Skeletal muscle satellite cell (primary cell): Measurements from ENCODE around the gene RDH11.
"Not testable (repeated sequence)": the region's sequence is repeated elsewhere in the genome, so short reads cannot be mapped to it uniquely, and the experiment has no call there.

ENCODE experiments used
- H3K27me3 ChIP-seq: 2 replicates; pipeline ENCODE4 v1.7.0; 2013; ENCODE audit warnings: low read length; ENCODE audit not compliant: control insufficient read depth, insufficient read depth
- H3K36me3 ChIP-seq: 2 replicates; pipeline ENCODE4 v1.7.0; 2013; ENCODE audit warnings: mild to moderate bottlenecking, control low read depth, low read length; ENCODE audit not compliant: insufficient read depth
- H3K4me1 ChIP-seq: 2 replicates; pipeline ENCODE4 v1.7.0; 2013; ENCODE audit warnings: low read length; ENCODE audit not compliant: control insufficient read depth, insufficient read depth
- H3K4me2 ChIP-seq: 2 replicates; pipeline ENCODE4 v1.7.0; 2013; ENCODE audit warnings: mild to moderate bottlenecking, low read length
- H3K4me3 ChIP-seq: 2 replicates; pipeline ENCODE4 v1.7.0; 2013; ENCODE audit warnings: low read length
- H3K9ac ChIP-seq: 2 replicates; pipeline ENCODE4 v1.7.0; 2013; ENCODE audit warnings: mild to moderate bottlenecking, low read depth, low read length, moderate library complexity
- H3K9me3 ChIP-seq: replicated peaks from 2 replicates; pipeline ENCODE4 v1.7.0; 2013; ENCODE audit warnings: mild to moderate bottlenecking, control low read depth, low read length

The RDH11 gene

GRCh38 chr14:67703997-67704396 lies 8.4 kb upstream of the RDH11 start:
- H3K27me3 ChIP-seq: peaks cover 14% of the 10 kb centered on the region
- H3K9me3 ChIP-seq: no peaks in the 10 kb centered on the region
- H3K9ac ChIP-seq: no peak overlapping the region
- no peak overlapping the region for H3K4me3 ChIP-seq
- H3K4me2 ChIP-seq: no peak overlapping the region
- H3K4me1 ChIP-seq: peaks cover 12% of the 10 kb centered on the region
- H3K36me3 ChIP-seq: no peaks in the 10 kb centered on the region

DNA sequence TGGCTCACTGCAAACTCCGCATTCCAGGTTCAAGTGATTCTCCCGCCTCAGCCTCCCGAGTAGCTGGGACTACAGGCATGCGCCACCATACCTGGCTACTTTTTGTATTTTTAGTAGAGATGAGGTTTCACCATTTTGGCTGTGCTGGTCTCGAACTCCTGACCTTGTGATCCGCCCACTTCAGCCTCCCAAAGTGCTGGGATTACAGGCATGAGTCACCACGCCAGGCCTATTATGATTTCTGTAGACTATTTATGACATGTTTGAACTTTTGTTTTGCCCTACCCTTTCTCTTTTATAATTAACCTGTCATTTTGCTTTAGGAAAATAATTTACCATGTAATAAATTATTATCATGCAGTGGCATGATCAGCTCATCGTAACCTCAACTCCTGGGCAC lies 5.9 kb upstream of the RDH11 start, which contains the start of gene RDH12:
RDH12 (plus strand) TSS at position 395 of the 400 bp plus-strand sequence. CDS start 20,757 bp downstream, outside the sequence.
- H3K9me3 ChIP-seq, H3K9ac ChIP-seq, H3K4me2 ChIP-seq, H3K36me3 ChIP-seq, H3K4me3 ChIP-seq: not testable (repeated sequence)
- Histone ChIP-seq H3K27me3 (peaks cover 14% of the 10 kb centered on the region), H3K4me1 (peaks cover 12% of the 10 kb centered on the region)

GRCh38 chr14:67698179-67698578 lies 2.6 kb upstream of the RDH11 start:
- H3K9me3 ChIP-seq: no peaks in the 10 kb centered on the region
- H3K4me3 ChIP-seq: no peak overlapping the region
- H3K4me1 ChIP-seq: peaks cover 22% of the 10 kb centered on the region
- H3K4me2 ChIP-seq: no peak overlapping the region
- no peaks in the 10 kb centered on the region for H3K27me3 ChIP-seq
- H3K36me3 ChIP-seq: no peaks in the 10 kb centered on the region
- H3K9ac ChIP-seq: no peak overlapping the region

GRCh38 chr14:67697006-67697405 lies 1.4 kb upstream of the RDH11 start:
- H3K36me3 ChIP-seq: peaks cover 5% of the 10 kb centered on the region
- H3K4me2 ChIP-seq: no peak overlapping the region
- peaks cover 26% of the 10 kb centered on the region for H3K4me1 ChIP-seq
- H3K27me3 ChIP-seq: no peaks in the 10 kb centered on the region
- no peak overlapping the region for H3K9ac ChIP-seq
- H3K9me3 ChIP-seq: no peaks in the 10 kb centered on the region
- no peak overlapping the region for H3K4me3 ChIP-seq

DNA sequence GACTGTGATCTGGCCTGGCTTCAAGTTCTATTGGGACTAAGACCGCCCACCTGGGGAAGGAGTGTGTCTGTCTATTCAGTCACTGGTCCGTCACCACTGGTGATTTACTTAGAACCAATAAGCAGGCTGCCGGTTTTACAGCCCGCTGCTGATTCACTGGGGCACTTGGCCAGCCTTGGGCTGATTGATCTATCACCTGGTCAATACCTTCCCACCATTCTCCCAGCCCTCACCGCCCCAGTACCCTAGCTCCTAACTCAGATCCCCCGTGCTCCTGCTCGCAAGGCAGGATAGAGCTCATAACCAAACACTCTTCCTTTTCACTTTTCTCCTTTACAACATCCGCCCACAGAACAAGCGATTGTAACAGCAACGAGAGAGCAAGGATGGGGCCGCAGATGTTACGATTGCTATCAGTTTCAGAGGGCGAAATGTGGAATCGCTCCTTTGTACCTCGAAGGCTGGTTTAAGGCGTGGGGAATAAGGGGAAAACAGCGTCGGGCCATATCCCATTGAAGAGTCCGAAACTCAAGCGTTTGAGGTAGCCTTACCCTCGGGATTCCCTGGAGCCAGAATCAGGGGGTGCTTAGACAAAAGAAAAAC lies 672 bp downstream of the RDH11 start:
- Histone ChIP-seq H3K27me3 (no peaks in the 10 kb centered on the region), H3K9ac (peak overlapping the region; percentile 87), H3K4me3 (peak overlapping the region; percentile 78), H3K4me1 (peaks cover 15% of the 10 kb centered on the region), H3K9me3 (no peaks in the 10 kb centered on the region), H3K36me3 (peaks cover 26% of the 10 kb centered on the region), H3K4me2 (peak overlapping the region; percentile 91)

DNA sequence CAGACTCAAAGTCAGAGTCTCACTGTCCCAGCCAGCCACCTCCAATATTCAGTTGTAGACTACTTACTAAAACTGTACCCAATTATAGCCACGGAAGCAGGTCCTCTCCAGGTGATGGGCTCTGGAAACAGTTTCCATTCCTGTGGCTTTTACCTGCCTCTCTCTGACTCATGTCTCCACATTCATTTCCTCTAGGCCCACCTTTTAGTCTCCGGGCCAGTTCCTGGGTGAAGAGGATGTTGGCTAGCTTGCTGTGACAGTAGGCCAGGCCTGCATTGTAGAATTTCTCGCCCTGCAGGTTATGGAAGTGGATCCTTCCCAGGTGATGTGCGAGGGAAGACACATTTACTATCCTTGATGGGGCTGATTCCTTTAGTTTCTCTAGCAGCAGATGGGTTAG lies 5.6 kb downstream of the RDH11 start:
- H3K9ac ChIP-seq: no peak overlapping the region
- H3K4me1 ChIP-seq: peaks cover 15% of the 10 kb centered on the region
- H3K4me2 ChIP-seq: no peak overlapping the region
- H3K27me3 ChIP-seq: no peaks in the 10 kb centered on the region
- no peaks in the 10 kb centered on the region for H3K9me3 ChIP-seq
- peaks cover 63% of the 10 kb centered on the region for H3K36me3 ChIP-seq
- H3K4me3 ChIP-seq: no peak overlapping the region

GRCh38 chr14:67683842-67684241 lies 11.7 kb downstream of the RDH11 start:
- Histone ChIP-seq H3K4me1 (peaks cover 14% of the 10 kb centered on the region), H3K9ac (no peak overlapping the region), H3K27me3 (no peaks in the 10 kb centered on the region), H3K36me3 (peaks cover 56% of the 10 kb centered on the region), H3K4me3 (no peak overlapping the region), H3K4me2 (no peak overlapping the region), H3K9me3 (no peaks in the 10 kb centered on the region)

GRCh38 chr14:67680941-67681340 lies 14.6 kb downstream of the RDH11 start:
- H3K4me2 ChIP-seq: no peak overlapping the region
- H3K36me3 ChIP-seq: peaks cover 52% of the 10 kb centered on the region
- no peak overlapping the region for H3K4me3 ChIP-seq
- H3K27me3 ChIP-seq: no peaks in the 10 kb centered on the region
- no peak overlapping the region for H3K9ac ChIP-seq
- no peaks in the 10 kb centered on the region for H3K9me3 ChIP-seq
- peaks cover 14% of the 10 kb centered on the region for H3K4me1 ChIP-seq

GRCh38 chr14:67680121-67680602 lies 15.4 kb downstream of the RDH11 start:
- Histone ChIP-seq H3K4me1 (peaks cover 17% of the 10 kb centered on the region), H3K9me3 (no peaks in the 10 kb centered on the region), H3K9ac (no peak overlapping the region), H3K4me3 (no peak overlapping the region), H3K27me3 (no peaks in the 10 kb centered on the region), H3K4me2 (no peak overlapping the region), H3K36me3 (peaks cover 47% of the 10 kb centered on the region)

DNA sequence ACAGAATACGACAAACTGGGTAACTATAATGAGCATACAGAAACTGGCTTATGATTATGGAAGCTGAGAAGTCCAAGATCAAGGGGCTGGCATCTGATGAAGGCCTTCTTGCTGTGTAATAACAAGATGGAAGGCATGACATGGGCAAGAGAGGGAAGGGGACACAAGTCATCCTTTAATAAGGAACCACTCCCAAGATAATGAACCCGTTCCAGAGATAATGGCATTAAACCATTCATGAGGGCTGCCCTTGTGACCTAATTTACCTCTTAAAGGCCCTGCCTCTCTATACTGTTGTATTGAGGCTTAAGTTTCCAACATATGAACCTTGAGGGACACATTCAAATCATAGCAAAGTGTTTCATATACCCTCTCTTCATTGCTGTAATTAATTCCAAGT lies 16.6 kb downstream of the RDH11 start:
- no peak overlapping the region for H3K9ac ChIP-seq
- H3K4me3 ChIP-seq: no peak overlapping the region
- H3K36me3 ChIP-seq: peaks cover 42% of the 10 kb centered on the region
- H3K4me1 ChIP-seq: peaks cover 18% of the 10 kb centered on the region
- H3K9me3 ChIP-seq: no peaks in the 10 kb centered on the region
- H3K27me3 ChIP-seq: no peaks in the 10 kb centered on the region
- H3K4me2 ChIP-seq: no peak overlapping the region

DNA sequence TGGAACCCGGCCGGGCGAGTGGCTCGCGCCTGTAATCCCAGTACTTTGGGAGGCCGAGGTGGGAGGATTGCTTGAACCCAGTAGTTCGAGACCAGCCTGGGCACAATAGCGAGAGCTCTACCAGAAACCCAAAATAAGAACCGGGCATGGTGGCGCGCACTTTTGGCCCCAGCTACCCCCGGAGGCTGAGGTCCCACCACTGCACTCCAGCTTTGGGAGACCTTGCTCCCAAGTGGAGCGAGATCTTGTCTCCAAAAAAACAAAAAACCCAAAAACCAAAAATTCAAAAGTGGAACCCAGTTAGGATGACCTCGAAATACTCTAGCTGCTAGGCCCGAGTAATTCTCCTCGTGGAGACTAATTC lies 20.4 kb downstream of the RDH11 start:
- no peaks in the 10 kb centered on the region for H3K9me3 ChIP-seq
- peak overlapping the region; percentile 97 for H3K4me3 ChIP-seq
- H3K9ac ChIP-seq: peak overlapping the region; percentile 100
- peaks cover 15% of the 10 kb centered on the region for H3K4me1 ChIP-seq
- peak overlapping the region; percentile 94 for H3K4me2 ChIP-seq
- H3K36me3 ChIP-seq: peaks cover 21% of the 10 kb centered on the region
- no peaks in the 10 kb centered on the region for H3K27me3 ChIP-seq

DNA sequence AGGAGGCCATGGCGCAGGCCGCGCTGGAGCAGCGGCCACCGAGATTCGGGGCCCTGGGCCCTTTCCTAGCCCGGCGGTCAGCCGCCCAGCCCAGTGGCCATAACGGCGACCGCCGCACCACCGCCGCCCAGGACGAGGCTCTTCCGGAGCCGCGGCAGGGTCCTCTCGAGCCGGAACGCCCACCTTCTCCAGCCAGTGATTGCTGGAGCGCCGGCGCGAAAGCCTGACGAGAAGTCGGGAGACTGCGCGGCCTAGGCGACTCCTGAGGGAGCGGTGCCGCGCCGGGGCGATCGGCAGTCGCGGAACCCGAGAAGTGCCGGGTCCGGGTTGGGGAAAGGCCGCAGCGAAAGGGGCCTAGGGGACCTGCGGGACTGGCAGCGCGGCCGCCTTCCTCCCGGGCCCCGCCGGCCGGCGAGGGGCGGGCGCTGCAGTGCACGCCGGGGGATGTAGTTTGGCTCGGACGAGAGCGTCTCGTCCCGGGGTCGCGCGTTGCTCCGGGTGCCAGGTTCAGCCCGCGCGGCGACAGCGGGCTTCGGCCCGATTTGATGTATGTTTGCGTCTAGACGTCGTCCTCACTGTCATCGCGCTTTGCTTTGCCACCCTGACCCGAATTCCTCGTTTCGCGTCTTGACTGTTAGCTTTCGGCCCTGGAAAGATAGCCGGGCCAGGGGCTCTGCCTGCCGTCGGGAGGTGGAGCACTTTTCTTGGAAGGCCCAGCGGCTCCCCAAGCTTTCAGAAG lies 20.9 kb downstream of the RDH11 start, which contains the start of gene VTI1B:
VTI1B (minus strand) TSS at position 153 of the 739 bp plus-strand sequence; CDS start at position 10, 143 bp downstream.
- Histone ChIP-seq H3K4me2 (peak within 1 kb of the TSS; percentile 94), H3K4me1 (peaks cover 9% of the 10 kb centered on the region), H3K27me3 (no peaks in the 10 kb centered on the region), H3K9ac (peak within 1 kb of the TSS; percentile 100), H3K36me3 (peaks cover 19% of the 10 kb centered on the region), H3K9me3 (no peaks in the 10 kb centered on the region), H3K4me3 (peak within 1 kb of the TSS; percentile 97)
